GM12874 (cell line): ENCODE measurements around the gene SCARB2.

Experiments used
- TF ChIP-seq, protein P1 (sequence below): IDR thresholded peaks from 2 replicates; pipeline ENCODE4 v1.5.1; 2011; ENCODE audit warnings: low read depth, mild to moderate bottlenecking, control low read depth, low read length, moderate library complexity; ENCODE audit not compliant: insufficient read depth

The SCARB2 gene

GRCh38 chr4:76148142-76148865 lies 65.3 kb downstream of the SCARB2 start, which contains the start of gene NUP54:
NUP54 (minus strand) TSS chr4:76148397; CDS start chr4:76148374, 23 bp downstream.
- TF ChIP-seq, protein P1, sequence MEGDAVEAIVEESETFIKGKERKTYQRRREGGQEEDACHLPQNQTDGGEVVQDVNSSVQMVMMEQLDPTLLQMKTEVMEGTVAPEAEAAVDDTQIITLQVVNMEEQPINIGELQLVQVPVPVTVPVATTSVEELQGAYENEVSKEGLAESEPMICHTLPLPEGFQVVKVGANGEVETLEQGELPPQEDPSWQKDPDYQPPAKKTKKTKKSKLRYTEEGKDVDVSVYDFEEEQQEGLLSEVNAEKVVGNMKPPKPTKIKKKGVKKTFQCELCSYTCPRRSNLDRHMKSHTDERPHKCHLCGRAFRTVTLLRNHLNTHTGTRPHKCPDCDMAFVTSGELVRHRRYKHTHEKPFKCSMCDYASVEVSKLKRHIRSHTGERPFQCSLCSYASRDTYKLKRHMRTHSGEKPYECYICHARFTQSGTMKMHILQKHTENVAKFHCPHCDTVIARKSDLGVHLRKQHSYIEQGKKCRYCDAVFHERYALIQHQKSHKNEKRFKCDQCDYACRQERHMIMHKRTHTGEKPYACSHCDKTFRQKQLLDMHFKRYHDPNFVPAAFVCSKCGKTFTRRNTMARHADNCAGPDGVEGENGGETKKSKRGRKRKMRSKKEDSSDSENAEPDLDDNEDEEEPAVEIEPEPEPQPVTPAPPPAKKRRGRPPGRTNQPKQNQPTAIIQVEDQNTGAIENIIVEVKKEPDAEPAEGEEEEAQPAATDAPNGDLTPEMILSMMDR, result no peak

DNA sequence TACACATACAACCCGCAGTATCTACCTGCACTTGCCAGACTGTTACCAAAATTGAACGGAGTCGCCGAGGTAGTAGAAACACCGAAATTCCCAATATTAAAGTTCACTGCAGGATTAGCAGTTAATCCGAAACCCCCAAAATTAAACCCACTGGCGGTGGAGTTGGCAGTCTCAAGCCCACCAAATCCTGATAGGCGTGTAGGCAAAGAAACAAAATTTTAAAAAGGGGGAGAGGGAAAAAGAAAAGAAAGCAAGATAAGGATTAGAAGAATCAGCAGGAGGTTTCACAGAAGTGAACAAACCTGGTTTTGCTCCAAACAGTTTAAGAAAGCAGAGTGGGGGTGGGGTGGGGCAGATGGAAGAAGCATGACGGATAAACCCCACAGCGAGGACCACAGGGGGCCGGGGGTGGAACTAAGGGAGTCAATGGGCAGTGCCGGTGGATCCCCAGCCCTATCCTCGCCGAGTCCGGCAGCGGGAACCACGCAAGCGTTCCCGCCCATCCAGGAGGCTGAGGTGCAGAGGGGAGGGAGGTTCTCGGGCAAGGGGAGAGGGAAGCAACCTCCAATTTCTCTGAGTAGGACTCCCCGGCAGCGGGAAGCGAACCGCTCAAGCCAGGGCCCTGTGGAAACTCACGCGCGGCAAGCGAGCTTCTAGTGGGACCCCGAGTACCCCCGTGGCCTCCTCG lies 66.0 kb downstream of the SCARB2 start:
- TF ChIP-seq, protein P1, result no peak

DNA sequence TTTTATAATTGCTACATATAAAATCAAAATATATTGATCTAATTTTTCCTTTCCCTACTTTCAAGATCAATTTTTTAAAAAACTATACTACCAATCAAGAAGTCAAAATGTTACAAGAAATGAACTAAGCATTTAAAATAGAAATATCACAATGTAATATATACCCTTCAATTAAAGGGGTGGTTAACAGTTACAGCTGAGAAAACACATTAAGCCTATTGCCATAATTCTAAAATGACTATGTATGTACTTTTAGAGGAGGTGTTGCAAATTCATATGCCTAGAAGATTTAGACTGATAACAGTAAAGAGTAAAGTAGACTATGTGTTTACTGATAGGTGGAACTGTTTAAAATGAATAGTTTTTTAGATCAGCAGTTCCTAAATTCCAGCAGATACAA lies 69.1 kb downstream of the SCARB2 start:
- TF ChIP-seq, protein P1, result no peak

DNA sequence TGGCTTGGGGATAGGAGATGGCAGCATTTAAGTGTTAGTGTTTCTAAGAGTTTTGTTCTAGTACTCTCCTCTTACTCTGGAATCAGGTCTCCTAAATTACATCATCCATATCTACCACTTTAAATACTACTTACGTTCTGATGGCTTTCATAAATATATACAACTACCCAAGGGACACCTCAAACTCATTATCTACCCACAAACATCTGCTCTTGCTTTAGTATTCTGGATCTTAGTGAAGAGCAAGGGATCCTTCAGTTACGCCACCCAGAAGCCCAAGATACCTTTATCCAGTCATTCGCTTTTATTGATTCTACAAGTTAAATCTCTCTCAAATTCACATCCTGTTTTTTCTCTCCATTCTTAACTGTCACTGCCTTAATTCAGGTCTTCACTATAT lies 72.4 kb downstream of the SCARB2 start:
- TF ChIP-seq, protein P1, result no peak

DNA sequence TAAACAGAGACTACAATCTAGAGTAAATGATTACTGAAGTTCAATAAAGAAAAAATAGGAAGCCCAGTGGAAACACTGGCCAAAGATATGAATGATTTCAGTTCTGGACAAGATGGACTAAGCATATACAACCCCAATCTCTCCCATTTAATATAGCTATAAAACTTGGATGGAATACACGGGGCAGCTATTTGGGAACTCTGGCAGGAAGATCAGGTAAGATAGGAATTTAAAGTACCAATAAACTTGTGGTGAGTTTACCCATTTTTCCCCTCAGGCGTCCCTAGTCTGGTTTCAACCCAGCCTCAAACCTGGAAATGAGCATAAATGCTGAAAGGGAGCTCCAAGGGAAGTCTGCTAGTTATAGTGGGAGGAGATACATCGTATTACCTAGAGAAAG lies 85.9 kb downstream of the SCARB2 start:
- TF ChIP-seq, protein P1, result no peak

DNA sequence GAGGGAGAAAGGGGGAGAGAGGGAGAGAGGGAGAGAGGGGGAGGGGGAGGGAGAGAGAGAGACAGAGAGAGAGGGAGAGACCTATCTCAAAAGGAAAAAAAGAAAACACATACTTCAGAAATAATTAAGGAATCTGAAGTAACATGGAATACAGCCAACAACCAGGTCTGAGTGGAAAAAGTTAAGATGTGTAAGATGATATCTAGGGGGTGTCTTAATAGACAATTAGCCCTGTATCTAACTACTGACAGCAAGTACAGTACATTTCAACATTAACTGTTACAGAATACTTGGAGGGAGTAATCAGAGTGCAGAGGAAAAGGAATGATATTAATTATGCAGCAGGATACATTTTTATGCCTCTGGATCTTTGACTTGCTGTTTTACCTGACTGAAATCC lies 87.8 kb downstream of the SCARB2 start:
- TF ChIP-seq, protein P1, result no peak

- TF ChIP-seq, protein P1, result no peak
These were observed 93.4 kb downstream of the SCARB2 start for GRCh38 chr4:76120199-76120598.
